H9 (cell line): ENCODE data around the gene DPT. TPM values are rescaled to one million over a fixed set of nuclear protein-coding genes. Genes with fewer than 3 reads are reported as not detected.

Experiments used
- DNase-seq: peaks from one replicate; pipeline ENCODE4 v3.0.0-alpha.2; 2017
- H2AFZ ChIP-seq: one replicate; pipeline ENCODE4 v1.6.1; 2013; ENCODE audit warnings: mild to moderate bottlenecking, low read length, control low read depth, moderate library complexity
- H2AK5ac ChIP-seq: 2 replicates; pipeline ENCODE4 v1.6.1; 2013; ENCODE audit warnings: low read length, control low read depth, mixed read lengths; ENCODE audit not compliant: insufficient read length
- H2BK120ac ChIP-seq: one replicate; pipeline ENCODE4 v1.6.1; 2013; ENCODE audit warnings: low read depth, mild to moderate bottlenecking, low read length, control low read depth, inconsistent platforms; ENCODE audit not compliant: poor library complexity, severe bottlenecking
- H2BK12ac ChIP-seq: 2 replicates; pipeline ENCODE4 v1.6.1; 2013; ENCODE audit warnings: low read length, control low read depth, mixed read lengths, low read depth; ENCODE audit not compliant: insufficient read length
- H2BK15ac ChIP-seq: 2 replicates; pipeline ENCODE4 v1.6.1; 2013; ENCODE audit warnings: low read depth, low read length, control low read depth
- H2BK20ac ChIP-seq: one replicate; pipeline ENCODE4 v1.6.1; 2013; ENCODE audit warnings: low read depth, mild to moderate bottlenecking, low read length, control low read depth, inconsistent platforms; ENCODE audit not compliant: poor library complexity, severe bottlenecking
- H2BK5ac ChIP-seq: 2 replicates; pipeline ENCODE4 v1.6.1; 2013; ENCODE audit warnings: low read length, control low read depth, mixed read lengths; ENCODE audit not compliant: insufficient read length
- H3K14ac ChIP-seq: 2 replicates; pipeline ENCODE4 v1.6.1; 2013; ENCODE audit warnings: low read length, control low read depth; ENCODE audit not compliant: insufficient read depth
- H3K18ac ChIP-seq: 2 replicates; pipeline ENCODE4 v1.6.1; 2013; ENCODE audit warnings: low read depth, mild to moderate bottlenecking, mixed read lengths, low read length, control low read depth; ENCODE audit not compliant: insufficient read length
- H3K23ac ChIP-seq: 2 replicates; pipeline ENCODE4 v1.6.1; 2013; ENCODE audit warnings: low read length, control low read depth, mixed read lengths, low read depth; ENCODE audit not compliant: insufficient read length
- H3K23me2 ChIP-seq: 2 replicates; pipeline ENCODE4 v1.6.1; 2013; ENCODE audit warnings: low read depth, mild to moderate bottlenecking, mixed read lengths, low read length, control low read depth; ENCODE audit not compliant: insufficient read length, poor library complexity, severe bottlenecking
- H3K27ac ChIP-seq: 2 replicates; pipeline ENCODE4 v1.5.1; 2013; ENCODE audit warnings: low read length, control low read depth, mixed read lengths, low read depth; ENCODE audit not compliant: insufficient read length
- H3K27me3 ChIP-seq: 2 replicates; pipeline ENCODE4 v1.6.1; 2013; ENCODE audit warnings: low read length, control low read depth, inconsistent platforms; ENCODE audit not compliant: insufficient read depth
- H3K4ac ChIP-seq: 2 replicates; pipeline ENCODE4 v1.6.1; 2013; ENCODE audit warnings: low read depth, mild to moderate bottlenecking, control low read depth, inconsistent platforms, low read length, moderate library complexity
- H3K4me1 ChIP-seq: 2 replicates; pipeline ENCODE4 v1.6.1; 2013; ENCODE audit warnings: low read length, control low read depth, inconsistent platforms; ENCODE audit not compliant: insufficient read depth
- H3K4me2 ChIP-seq: 2 replicates; pipeline ENCODE4 v1.6.1; 2013; ENCODE audit warnings: low read length, control low read depth, mixed read lengths; ENCODE audit not compliant: insufficient read length, insufficient read depth
- H3K56ac ChIP-seq: 2 replicates; pipeline ENCODE4 v1.6.1; 2013; ENCODE audit warnings: low read depth, mild to moderate bottlenecking, mixed read lengths, low read length, control low read depth; ENCODE audit not compliant: insufficient read length
- H3K79me1 ChIP-seq: 2 replicates; pipeline ENCODE4 v1.6.1; 2013; ENCODE audit warnings: low read depth, mild to moderate bottlenecking, moderate library complexity, low read length, control low read depth, inconsistent platforms; ENCODE audit not compliant: insufficient read depth, poor library complexity, severe bottlenecking
- H3K79me2 ChIP-seq: 2 replicates; pipeline ENCODE4 v1.6.1; 2013; ENCODE audit warnings: low read length, control low read depth, inconsistent platforms; ENCODE audit not compliant: insufficient read depth
- H3K9ac ChIP-seq: 2 replicates; pipeline ENCODE4 v1.6.1; 2013; ENCODE audit warnings: low read length, control low read depth, mixed read lengths; ENCODE audit not compliant: insufficient read length; ENCODE audit errors: extremely low read depth
- H3K9me3 ChIP-seq: one replicate; pipeline ENCODE4 v1.6.1; 2013; ENCODE audit warnings: low read depth, low read length, inconsistent platforms; ENCODE audit not compliant: control insufficient read depth
- H3T11ph ChIP-seq: one replicate; pipeline ENCODE4 v1.6.1; 2013; ENCODE audit warnings: mild to moderate bottlenecking, low read length, control low read depth, inconsistent platforms
- H4K20me1 ChIP-seq: one replicate; pipeline ENCODE4 v1.6.1; 2013; ENCODE audit not compliant: control insufficient read depth, insufficient read length, insufficient read depth
- H4K5ac ChIP-seq: 2 replicates; pipeline ENCODE4 v1.6.1; 2013; ENCODE audit warnings: low read depth, mild to moderate bottlenecking, mixed read lengths, low read length, control low read depth; ENCODE audit not compliant: insufficient read length
- H4K8ac ChIP-seq: replicated peaks from 2 replicates; pipeline ENCODE4 v1.6.1; 2013; ENCODE audit warnings: low read length, control low read depth, mixed read lengths, low read depth; ENCODE audit not compliant: insufficient read length
- H4K91ac ChIP-seq: 2 replicates; pipeline ENCODE4 v1.6.1; 2013; ENCODE audit warnings: low read depth, mild to moderate bottlenecking, moderate library complexity, mixed read lengths, low read length, control low read depth; ENCODE audit not compliant: insufficient read length
- H3K27ac Mint-ChIP-seq, 3 experiments: 2 replicates in 2 of 3; 3 replicates in 1 of 3; pipeline ENCODE4 v1.8.0; 2020 to 2021; ENCODE audit warnings: mixed read lengths in 3 of 3, mild to moderate bottlenecking in 1 of 3, moderate library complexity in 1 of 3
- H3K27me3 Mint-ChIP-seq: 2 replicates; pipeline ENCODE4 v1.8.0; 2021; ENCODE audit warnings: low read depth, mild to moderate bottlenecking, moderate library complexity, mixed read lengths
- H3K36me3 Mint-ChIP-seq, 3 experiments: 2 replicates in 2 of 3; 3 replicates in 1 of 3; pipeline ENCODE4 v1.8.0; 2020 to 2021; ENCODE audit warnings: low read depth in 3 of 3, mixed read lengths in 3 of 3; ENCODE audit not compliant: insufficient read depth in 1 of 3
- H3K4me1 Mint-ChIP-seq, 2 experiments: 2 replicates each; pipeline ENCODE4 v1.8.0; 2020; ENCODE audit warnings: mixed read lengths in 2 of 2
- H3K4me3 Mint-ChIP-seq, 2 experiments: 2 replicates in 1 of 2; 3 replicates in 1 of 2; pipeline ENCODE4 v1.8.0; 2020 to 2021; ENCODE audit warnings: mild to moderate bottlenecking in 2 of 2, mixed read lengths in 2 of 2, moderate library complexity in 1 of 2
- H3K9me3 Mint-ChIP-seq, 2 experiments: 2 replicates in 1 of 2; 3 replicates in 1 of 2; pipeline ENCODE4 v1.8.0; 2020; ENCODE audit warnings: mild to moderate bottlenecking in 2 of 2, mixed read lengths in 2 of 2, moderate library complexity in 1 of 2
- WGBS: extraction: QIAGEN DNeasy Blood & Tissue Kit; methylation state at CpG from one replicate; pipeline ENCODE4 v1.1.7; 2013; ENCODE audit warnings: missing lambda C conversion rate, low lambda C conversion rate, mixed read lengths; ENCODE audit not compliant: insufficient read length; ENCODE audit errors: extremely low coverage; 5-methylcytosine and 5-hydroxymethylcytosine counted together
- total RNA-seq: library from RNA; stranded (reverse); gene quantifications from 2 replicates; pipeline ENCODE4 v1.2.1, GENCODE V29; 2021
- TF ChIP-seq, protein P1 (sequence below): fragments of 200-600 bp; sonication (generic); conservative IDR thresholded peaks from 3 replicates; pipeline ENCODE4 v1.8.0; 2021; ENCODE audit warnings: antibody characterized with exemption, mild to moderate bottlenecking

Gene DPT
- total RNA-seq, 1 experiment from 2014 or later: not detected

DNA sequence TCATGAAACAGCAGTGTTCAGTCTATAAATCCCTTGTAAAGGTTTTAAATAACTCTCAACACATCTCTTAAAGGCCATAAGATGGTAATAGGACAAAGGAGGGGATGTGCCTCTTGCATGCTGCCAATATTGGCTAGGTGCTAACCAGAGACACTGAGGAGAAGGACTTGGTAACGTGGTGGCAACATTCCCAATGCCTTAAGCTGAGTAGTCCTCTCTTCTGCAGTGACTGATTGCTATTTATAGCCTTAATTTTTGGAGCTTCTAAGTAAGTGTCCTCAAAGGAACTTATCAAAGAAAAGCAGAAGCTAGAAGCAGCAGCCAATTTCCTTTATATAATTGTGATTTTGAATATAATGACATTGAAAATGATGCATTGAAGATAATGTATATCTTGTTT, 63.0 kb downstream of the DPT start:
- no peak overlapping the region for H2BK20ac ChIP-seq
- H3T11ph ChIP-seq: no peak overlapping the region
- H3K79me1 ChIP-seq: no peaks in the 10 kb centered on the region
- H2BK12ac ChIP-seq: no peak overlapping the region
- no peak overlapping the region for H2BK120ac ChIP-seq
- H3K14ac ChIP-seq: no peak overlapping the region
- no peak overlapping the region for H2AK5ac ChIP-seq
- H3K9me3 Mint-ChIP-seq: no peaks in the 10 kb centered on the region; a peak in 2 of 5 replicates
- no peak overlapping the region for H2BK15ac ChIP-seq
- H4K20me1 ChIP-seq: no peaks in the 10 kb centered on the region
- no peak overlapping the region for H3K9ac ChIP-seq
- H3K4me3 Mint-ChIP-seq: no peak overlapping the region
- no peak for DNase-seq
- no peak overlapping the region for H4K91ac ChIP-seq
- H2AFZ ChIP-seq: no peak overlapping the region
- no peak overlapping the region for H3K27ac Mint-ChIP-seq
- H4K8ac ChIP-seq: no peak overlapping the region
- no CpG with 5 or more reads among the region's 1 CpG for WGBS
- H3K27ac ChIP-seq: no peak overlapping the region
- H3K4me1 ChIP-seq: no peaks in the 10 kb centered on the region
- no peak overlapping the region for H3K23ac ChIP-seq
- H3K4me2 ChIP-seq: no peak overlapping the region
- no peaks in the 10 kb centered on the region for H3K4me1 Mint-ChIP-seq
- H3K56ac ChIP-seq: no peak overlapping the region
- no peak overlapping the region for H2BK5ac ChIP-seq
- no peaks in the 10 kb centered on the region for H3K27me3 Mint-ChIP-seq
- no peaks in the 10 kb centered on the region for H3K79me2 ChIP-seq
- no peak overlapping the region for H3K4ac ChIP-seq
- H3K23me2 ChIP-seq: no peaks in the 10 kb centered on the region
- H3K9me3 ChIP-seq: no peaks in the 10 kb centered on the region
- no peaks in the 10 kb centered on the region for H3K36me3 Mint-ChIP-seq
- no peak overlapping the region for H3K18ac ChIP-seq
- H3K27me3 ChIP-seq: no peaks in the 10 kb centered on the region
- TF ChIP-seq, protein P1, sequence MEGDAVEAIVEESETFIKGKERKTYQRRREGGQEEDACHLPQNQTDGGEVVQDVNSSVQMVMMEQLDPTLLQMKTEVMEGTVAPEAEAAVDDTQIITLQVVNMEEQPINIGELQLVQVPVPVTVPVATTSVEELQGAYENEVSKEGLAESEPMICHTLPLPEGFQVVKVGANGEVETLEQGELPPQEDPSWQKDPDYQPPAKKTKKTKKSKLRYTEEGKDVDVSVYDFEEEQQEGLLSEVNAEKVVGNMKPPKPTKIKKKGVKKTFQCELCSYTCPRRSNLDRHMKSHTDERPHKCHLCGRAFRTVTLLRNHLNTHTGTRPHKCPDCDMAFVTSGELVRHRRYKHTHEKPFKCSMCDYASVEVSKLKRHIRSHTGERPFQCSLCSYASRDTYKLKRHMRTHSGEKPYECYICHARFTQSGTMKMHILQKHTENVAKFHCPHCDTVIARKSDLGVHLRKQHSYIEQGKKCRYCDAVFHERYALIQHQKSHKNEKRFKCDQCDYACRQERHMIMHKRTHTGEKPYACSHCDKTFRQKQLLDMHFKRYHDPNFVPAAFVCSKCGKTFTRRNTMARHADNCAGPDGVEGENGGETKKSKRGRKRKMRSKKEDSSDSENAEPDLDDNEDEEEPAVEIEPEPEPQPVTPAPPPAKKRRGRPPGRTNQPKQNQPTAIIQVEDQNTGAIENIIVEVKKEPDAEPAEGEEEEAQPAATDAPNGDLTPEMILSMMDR: no peak
- H4K5ac ChIP-seq: no peak overlapping the region
